GM19324 (cell line): ENCODE results near the gene ADCK2.
"Not testable (repeated sequence)": the region's sequence is repeated elsewhere in the genome, so short reads cannot be mapped to it uniquely, and the experiment has no call there.

Source experiments
- ATAC-seq: cut with Tn5 transposase; IDR thresholded peaks from one replicate; pipeline ENCODE4 v1.9.1; 2021; ENCODE audit warnings: mild to moderate bottlenecking, moderate library complexity; ENCODE audit not compliant: unreplicated experiment, low FRiP score

The ADCK2 gene

GRCh38 chr7:140689199-140690152 is 16.7 kb downstream of the ADCK2 start:
- no peak for ATAC-seq

- no peak for ATAC-seq
These were observed 18.8 kb downstream of the ADCK2 start for GRCh38 chr7:140691376-140692045.

- ATAC-seq = not testable (repeated sequence)
These were observed 21.1 kb downstream of the ADCK2 start for GRCh38 chr7:140693849-140694248.

GRCh38 chr7:140694592-140694991 is 21.8 kb downstream of the ADCK2 start:
- ATAC-seq = no peak

- ATAC-seq = no peak
These were observed 22.6 kb downstream of the ADCK2 start for GRCh38 chr7:140695381-140695780.

- no peak for ATAC-seq
These were observed 23.4 kb downstream of the ADCK2 start for GRCh38 chr7:140696024-140696679.

GRCh38 chr7:140696680-140697446 is 24.1 kb downstream of the ADCK2 start, which contains the start of gene NDUFB2:
Gene NDUFB2, plus strand, starts transcription at chr7:140696708. Its CDS starts 37 bp downstream, at chr7:140696745.
- ATAC-seq = peak; percentile 94

- ATAC-seq = no peak
These were observed 24.9 kb downstream of the ADCK2 start for GRCh38 chr7:140697447-140698143.

- ATAC-seq = no peak
These were observed 25.7 kb downstream of the ADCK2 start for GRCh38 chr7:140698477-140698876.

- no peak for ATAC-seq
These were observed 30.0 kb downstream of the ADCK2 start for GRCh38 chr7:140702774-140703173.

- ATAC-seq = no peak
These were observed 31.5 kb downstream of the ADCK2 start for GRCh38 chr7:140704205-140704604.

- ATAC-seq = no peak
These were observed 34.4 kb downstream of the ADCK2 start for GRCh38 chr7:140707132-140707531.

- ATAC-seq = not testable (repeated sequence)
These were observed 36.0 kb downstream of the ADCK2 start for GRCh38 chr7:140708764-140709163.

GRCh38 chr7:140712392-140712791 is 39.6 kb downstream of the ADCK2 start:
- not testable (repeated sequence) for ATAC-seq

GRCh38 chr7:140714331-140715040 is 41.7 kb downstream of the ADCK2 start:
- ATAC-seq = no peak

- no peak for ATAC-seq
These were observed 47.0 kb downstream of the ADCK2 start for GRCh38 chr7:140719721-140720120.

GRCh38 chr7:140722254-140722653 is 49.5 kb downstream of the ADCK2 start:
- no peak for ATAC-seq

- no peak for ATAC-seq
These were observed 50.3 kb downstream of the ADCK2 start for GRCh38 chr7:140723006-140723405.

GRCh38 chr7:140723574-140723973 is 50.8 kb downstream of the ADCK2 start:
- ATAC-seq = no peak
